Measurements from ENCODE around the gene GIPR.
"Not testable (repeated sequence)": the region's sequence is repeated elsewhere in the genome, so short reads cannot be mapped to it uniquely, and the experiment has no call there.

GIPR gene

DNA sequence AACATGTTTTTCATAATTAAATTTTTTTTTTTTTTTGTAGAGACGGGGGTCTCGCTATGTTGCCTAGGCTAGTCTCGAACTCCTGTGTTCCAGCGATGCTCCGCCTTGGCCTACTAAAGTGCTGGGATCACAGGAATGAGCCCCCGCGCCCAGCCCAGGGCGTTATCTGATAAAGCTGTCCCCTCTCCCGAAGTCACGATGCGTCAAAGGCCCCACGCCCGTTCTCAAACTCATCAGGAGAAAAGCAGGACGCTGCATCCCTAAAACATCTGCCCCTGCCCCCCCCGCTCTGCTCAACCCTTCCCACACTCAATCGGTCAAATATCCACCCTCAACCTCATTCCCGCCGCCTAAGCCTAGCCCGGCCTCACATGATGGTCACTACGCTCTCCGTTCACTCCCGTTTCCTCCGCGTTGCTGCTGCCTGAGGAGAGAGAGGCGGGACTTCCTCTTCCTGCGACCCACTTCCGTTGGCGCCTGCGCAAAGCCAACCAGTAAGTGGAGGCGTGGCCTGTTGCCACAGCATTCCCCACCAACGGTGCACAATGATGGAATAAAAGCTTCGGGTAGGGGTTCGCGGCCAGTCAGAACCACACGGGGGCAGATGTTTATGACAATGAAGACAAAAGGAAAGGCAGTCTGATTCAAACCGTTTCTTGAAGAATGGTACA is 23.6 kb downstream of the GIPR start, which contains the start of gene SNRPD2:
Gene SNRPD2 (minus strand): TSS at position 438 of the 671 bp plus-strand sequence. CDS start 65 bp downstream, at position 373.
- peak; percentile 77 to 87 (median 86) for DNase-seq (ENCODE audit: low read depth in 3 of 3)

DNA sequence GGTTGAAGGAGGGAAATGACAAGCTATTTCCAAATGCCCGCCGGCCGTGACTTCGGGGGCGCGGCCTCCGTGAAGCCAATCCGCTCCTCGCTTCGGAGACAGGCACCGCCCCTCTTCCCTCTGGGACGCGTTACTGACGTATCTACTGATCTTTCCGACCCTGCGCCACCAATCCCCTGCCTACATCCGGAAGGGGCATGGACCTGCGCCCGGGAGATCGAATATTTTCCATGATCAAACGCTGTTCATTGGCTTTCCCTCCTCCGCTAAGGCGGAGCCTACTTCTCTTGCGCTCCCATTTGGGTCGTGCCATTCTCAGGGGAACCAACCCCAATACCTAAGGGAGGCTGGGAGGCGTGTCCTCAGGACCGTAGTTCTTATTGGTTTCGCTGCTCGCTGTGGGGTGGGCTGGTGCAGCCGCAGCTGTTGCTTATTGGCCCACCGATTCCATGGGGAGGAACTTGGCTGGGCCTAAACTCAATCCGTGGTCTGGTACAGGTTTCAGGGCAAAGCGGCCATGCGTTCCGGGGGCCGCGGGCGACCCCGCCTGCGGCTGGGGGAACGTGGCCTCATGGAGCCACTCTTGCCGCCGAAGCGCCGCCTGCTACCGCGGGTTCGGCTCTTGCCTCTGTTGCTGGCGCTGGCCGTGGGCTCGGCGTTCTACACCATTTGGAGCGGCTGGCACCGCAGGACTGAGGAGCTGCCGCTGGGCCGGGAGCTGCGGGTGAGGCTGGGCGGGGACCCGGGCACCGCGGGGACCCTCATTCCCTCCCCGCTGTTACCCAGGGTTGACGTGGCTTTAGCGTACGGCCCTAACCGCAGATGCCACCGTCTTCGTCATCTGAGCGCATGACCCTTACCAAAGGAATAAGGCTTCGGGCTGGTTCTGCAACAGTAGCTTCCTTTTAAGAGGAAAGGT is 24.4 kb downstream of the GIPR start, which contains the start of gene QPCTL:
Gene QPCTL (plus strand): TSS at position 480 of the 919 bp plus-strand sequence. CDS start 38 bp downstream, at position 518.
- peak; percentile 83 to 93 (median 93) for DNase-seq (ENCODE audit: low read depth in 3 of 3)

DNA sequence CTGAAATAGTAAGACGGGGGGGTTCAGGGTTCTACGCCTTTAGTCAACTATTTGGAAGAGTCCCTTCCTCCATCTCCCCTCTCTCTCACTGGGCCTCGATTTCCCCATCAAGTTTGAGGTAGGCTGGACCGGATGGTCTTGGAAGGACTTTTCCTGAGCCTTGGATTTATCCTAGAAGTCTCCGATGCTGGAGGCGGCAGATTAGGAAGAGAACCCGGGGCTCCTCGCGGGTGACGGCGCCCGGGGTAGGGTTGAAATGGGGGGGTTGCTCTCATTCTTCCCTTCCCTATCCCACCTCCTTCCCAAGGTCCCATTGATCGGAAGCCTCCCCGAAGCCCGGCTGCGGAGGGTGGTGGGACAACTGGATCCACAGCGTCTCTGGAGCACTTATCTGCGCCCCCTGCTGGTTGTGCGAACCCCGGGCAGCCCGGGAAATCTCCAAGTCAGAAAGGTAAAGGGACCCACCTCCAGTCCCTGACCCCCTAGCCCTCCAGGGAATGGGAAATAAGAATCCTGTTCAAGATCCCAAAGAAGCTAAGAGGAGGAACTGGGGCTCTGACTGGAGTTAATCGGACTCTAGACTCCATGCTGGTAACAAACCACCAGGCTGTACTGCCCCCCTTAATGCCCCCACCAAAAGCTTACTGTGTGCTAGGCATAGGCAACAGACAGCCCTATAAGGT is 25.2 kb downstream of the GIPR start:
- DNase-seq (ENCODE audit: low read depth in 3 of 3), result peak; percentile 59 to 66 (median 63)

DNA sequence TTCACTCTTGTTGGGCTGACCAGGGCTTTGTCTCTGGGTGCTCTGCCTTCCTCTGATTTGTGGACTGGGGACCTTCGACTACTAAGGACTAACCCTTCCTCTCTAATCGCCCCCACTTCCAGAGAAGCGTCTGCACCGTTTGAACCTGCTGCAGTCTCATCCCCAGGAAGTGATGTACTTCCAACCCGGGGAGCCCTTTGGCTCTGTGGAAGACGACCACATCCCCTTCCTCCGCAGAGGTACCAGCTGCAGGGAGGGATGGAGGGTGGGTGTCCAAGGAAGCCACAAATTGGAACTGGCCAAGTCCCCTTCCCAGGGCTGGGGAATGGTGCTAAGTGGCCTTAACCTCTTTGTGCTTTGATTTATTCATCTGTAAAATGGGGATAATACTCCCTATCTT is 33.7 kb downstream of the GIPR start:
- DNase-seq (ENCODE audit: low read depth in 3 of 3), result no peak

DNA sequence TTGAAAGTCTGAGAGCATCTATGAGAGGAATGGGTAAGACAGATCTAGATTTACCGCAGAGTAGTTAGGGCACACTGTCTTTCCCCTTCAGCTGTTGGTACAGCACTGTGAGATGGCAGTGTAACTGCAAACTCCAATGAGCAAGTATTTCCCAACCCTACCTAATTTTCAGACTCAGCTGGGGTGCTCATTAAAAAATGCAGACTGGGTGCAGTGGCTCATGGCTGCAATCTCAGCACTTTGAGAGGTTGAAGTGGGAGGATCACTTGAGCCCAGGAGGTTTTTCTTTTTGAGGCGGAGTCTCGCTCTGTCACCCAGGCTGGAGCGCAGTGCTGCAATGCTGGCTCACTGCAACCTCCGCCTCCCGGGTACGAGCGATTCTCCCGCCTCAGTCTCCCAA is 37.1 kb downstream of the GIPR start:
- no peak for DNase-seq (ENCODE audit: low read depth in 3 of 3)

DNA sequence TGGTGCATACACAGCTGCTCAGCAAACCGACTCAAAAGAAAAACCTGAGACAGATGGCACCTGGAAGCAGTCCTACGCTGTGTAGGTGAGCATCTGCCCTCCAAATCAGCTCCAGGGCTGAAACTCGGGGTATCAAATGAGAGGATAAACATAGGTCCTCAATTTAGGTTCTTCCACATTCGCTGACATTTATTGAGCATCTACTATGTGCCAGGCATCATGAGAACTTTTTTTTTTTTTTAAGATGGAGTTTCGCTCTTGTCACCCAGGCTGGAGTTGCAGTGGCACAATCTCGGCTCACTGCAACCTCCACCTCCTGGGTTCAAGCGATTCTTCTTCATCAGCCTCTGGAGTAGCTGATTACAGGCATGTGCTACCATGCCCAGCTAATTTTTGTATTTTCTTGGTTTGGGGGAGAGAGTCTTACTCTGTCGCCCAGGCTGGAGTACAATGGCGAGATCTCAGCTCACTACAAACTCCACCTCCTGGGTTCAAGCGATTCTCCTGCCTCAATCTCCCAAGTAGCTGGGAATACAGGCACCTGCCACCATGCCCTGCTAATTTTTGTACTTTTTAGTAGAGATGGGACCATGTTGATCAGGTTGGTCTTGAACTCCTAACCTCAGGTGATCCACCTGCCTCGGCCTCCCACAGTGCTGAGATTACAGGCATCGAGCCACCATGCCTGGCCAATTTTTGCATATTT is 37.8 kb downstream of the GIPR start:
- DNase-seq (ENCODE audit: low read depth in 3 of 3), result no peak

- no peak for DNase-seq (ENCODE audit: low read depth in 3 of 3)
Measured at GRCh38 chr19:45710356-45711130, 42.5 kb downstream of the GIPR start.

- DNase-seq (ENCODE audit: low read depth in 3 of 3), result no peak
Measured at GRCh38 chr19:45711851-45712698, 44.1 kb downstream of the GIPR start.

- no peak for DNase-seq (ENCODE audit: low read depth in 3 of 3)
Measured at GRCh38 chr19:45712699-45713067, 44.7 kb downstream of the GIPR start.

DNA sequence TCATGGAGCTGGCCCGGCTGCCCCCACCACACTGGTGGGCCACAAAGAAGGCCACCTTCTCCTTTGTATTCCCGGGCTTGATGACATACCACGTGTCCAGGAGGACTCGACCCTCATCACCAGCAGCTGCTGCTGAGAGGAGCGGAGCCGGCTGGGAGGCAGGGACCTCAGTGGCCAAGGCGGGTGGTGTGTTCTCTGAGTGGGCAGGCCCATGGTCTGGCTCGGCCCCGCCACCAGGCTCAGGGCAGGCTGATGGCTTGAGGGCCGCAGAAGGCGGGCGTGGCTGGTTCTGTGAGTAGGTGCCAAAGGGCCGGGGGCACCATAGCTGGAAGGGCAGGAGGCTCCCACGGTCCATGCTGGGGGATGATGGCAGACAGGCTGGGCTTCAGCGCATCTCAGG is 45.1 kb downstream of the GIPR start:
- no peak for DNase-seq (ENCODE audit: low read depth in 3 of 3)

DNA sequence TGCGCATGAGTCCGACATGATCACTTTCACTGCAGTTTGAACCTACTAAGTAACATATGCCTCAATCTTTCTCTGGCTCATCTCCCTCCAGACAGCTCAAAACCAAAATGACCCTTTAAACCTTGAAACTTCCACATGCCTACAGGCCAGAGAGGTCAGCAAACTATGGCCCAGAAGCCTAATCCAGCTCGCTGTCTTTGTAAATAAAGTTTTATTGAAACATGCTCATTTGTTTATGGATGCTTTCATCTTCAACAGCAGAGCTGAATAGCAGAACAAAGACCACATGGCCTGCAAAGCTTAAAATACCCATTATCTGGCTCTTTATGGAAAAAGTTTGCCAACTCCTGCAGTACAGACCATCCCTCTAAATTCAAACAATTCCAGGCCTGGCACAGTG is 47.1 kb downstream of the GIPR start:
- no peak for DNase-seq (ENCODE audit: low read depth in 3 of 3)

- DNase-seq (ENCODE audit: low read depth in 3 of 3), result no peak
Measured at GRCh38 chr19:45716359-45717130, 48.5 kb downstream of the GIPR start.

DNA sequence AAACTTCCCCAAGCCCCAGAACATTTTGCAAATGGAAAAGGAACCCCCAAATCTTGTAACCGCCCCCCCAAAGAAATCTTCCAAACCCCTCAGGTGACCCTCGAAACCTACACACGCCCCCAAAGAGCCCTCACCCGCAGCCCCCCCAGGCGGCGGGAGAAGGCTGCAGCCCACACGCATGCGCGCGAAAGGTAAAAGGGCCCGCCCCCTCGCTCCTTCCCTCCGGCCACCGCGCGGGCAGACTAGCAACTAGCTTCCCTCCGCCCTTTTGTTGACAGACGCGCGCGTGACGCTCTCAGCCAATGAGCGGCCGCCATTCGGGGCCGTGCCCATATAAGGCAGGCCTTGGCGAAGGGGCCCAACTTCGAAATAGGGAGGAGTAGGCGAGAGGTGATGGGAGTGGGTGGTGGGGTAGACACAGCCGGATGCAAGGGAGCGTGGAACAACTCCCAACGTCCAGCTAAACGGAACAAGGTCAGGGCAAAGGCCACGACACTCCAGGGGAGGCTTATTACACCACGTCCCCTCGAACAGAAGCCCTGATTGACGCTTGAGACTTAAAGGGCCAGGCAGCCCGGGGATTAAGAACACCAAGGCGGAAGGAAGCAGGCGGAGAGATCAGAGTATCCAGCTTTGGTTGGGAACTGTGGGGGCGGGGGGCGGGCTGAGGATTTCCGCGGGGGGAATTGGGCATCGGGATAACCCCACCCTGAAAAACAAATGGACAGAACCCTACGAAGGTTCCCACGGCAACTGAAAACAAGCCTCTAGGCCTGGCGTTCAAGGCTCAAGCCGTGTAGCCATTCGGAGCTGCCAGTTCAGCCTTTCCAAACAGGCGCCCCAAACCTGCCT is 49.3 kb downstream of the GIPR start:
- peak; percentile 91 to 96 (median 95) for DNase-seq (ENCODE audit: low read depth in 3 of 3)

DNA sequence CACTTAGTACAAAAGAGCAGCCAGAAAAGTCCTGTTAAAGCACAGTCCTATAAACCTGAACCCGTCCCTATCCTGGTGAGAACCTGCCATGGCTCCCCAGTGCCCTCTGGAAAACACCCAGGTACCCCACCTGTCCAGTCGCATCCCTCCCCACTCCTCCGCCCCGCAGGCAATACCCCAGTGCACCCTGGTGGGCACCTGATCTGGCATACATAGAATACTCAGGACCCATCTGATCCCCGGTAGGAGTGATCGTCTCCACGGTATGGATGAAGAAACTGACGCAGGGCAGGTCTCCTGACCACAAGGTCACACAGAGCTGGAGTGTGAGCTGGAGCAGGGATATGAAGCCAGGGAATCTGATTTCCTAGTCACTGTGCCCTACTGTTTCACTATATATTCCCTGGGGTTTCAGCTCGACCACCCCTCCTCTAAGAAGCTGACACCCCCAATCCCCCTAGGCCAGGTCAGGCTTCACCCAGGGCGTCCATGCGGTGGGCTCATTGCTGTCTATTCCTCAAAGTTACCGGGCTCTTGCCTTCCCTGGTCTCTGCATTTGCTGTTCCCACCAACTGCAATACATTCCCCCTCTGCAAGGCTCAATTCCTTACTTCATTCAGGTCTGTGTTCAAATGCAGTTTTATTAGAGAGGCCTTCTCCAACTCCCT is 50.1 kb downstream of the GIPR start:
- DNase-seq (ENCODE audit: low read depth in 3 of 3), result no peak

- DNase-seq (ENCODE audit: low read depth in 3 of 3), result not testable (repeated sequence)
Measured at GRCh38 chr19:45720065-45720464, 52.0 kb downstream of the GIPR start.

DNA sequence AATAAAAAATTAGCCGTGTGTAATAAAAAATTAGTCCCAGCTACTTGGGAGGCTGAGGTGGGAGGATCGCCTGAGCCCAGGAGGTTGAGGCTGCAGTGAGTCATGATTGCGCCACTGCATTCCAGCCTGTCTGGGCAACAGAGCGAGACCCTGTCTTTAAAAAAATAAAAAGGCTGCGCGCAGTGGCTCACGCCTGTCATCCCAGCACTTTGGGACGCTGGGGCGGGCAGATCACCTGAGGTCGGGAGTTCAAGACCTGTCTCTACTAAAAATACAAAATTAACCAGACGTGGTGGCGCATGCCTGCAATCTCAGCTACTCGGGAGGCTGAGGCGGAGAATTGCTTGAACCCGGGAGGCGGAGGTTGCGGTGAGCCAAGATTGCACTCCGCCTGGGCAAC is 60.7 kb downstream of the GIPR start:
- DNase-seq (ENCODE audit: low read depth in 3 of 3), result not testable (repeated sequence)

DNA sequence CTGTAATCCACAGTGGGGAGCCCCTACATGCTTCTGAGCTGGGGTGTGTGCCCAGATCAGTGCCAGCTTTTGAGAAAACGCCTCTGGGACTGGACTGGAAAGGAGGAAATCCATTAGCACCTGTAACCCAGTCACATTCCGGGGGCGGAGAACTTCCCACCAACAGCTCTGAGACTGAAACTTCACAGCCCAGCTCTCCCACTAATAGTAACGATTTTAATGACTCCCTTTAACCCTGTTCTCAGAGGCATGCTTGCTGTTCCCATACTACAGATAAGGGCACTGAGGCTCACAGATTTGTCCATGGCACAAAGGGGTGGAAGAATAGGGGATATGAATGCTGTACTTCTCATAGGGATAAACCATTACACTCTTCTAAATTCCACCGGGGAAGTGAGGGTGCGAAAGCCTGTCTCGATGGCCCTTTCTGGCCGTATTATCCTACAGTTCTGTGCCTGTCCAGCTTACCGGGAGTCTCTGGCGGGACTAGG is 61.8 kb downstream of the GIPR start:
- peak in 1 of 3 experiments; percentile 7 for DNase-seq (ENCODE audit: low read depth in 3 of 3)

Measured in stimulated activated CD4-positive, alpha-beta T cell treated with anti-CD3 and anti-CD28 coated beads, TNF-alpha, amount 100 ng/mL, for 4 hours (primary cell).